ENCODE measurements around the gene NXPH1. TPM values are rescaled to one million over a fixed set of nuclear protein-coding genes. Genes with fewer than 3 reads are reported as not detected.

NXPH1 gene
- total RNA-seq, 1 experiment from 2014 or later = 1.2 TPM

GRCh38 chr7:8702807-8703206 lies 269.4 kb downstream of the NXPH1 start:
- H3K9me3 ChIP-seq = no peaks in the 10 kb centered on the region
- POLR2A ChIA-PET = no interaction called here
- Mint-ChIP-seq H3K4me1 (ENCODE audit: low read depth, unreplicated experiment) (peaks cover 7% of the 10 kb centered on the region), H3K36me3 (ENCODE audit: insufficient read depth, unreplicated experiment) (no peaks in the 10 kb centered on the region), H3K27ac (ENCODE audit: unreplicated experiment) (no peak overlapping the region), H3K27me3 (ENCODE audit: insufficient read depth, unreplicated experiment) (no peaks in the 10 kb centered on the region), H3K9me3 (ENCODE audit: unreplicated experiment) (no peaks in the 10 kb centered on the region), H3K4me3 (ENCODE audit: unreplicated experiment) (no peak overlapping the region)
- H3K36me3 ChIP-seq (ENCODE audit: control insufficient read depth, insufficient read depth, low read length) = no peaks in the 10 kb centered on the region
- no TSS peak for BruUV-seq (replicated peaks)
- CTCF ChIA-PET = no interaction called here
- TF ChIP-seq CTCF (IDR thresholded peaks at IDR 0.05; ENCODE audit: insufficient read depth in 1 of 2, low read depth in 1 of 2, low read length in 1 of 2, severe bottlenecking in 1 of 2, unreplicated experiment in 1 of 2) = no peak
- no peak for DNase-seq
- no peaks in the 10 kb centered on the region for H3K27me3 ChIP-seq (replicated peaks; ENCODE audit: control insufficient read depth, insufficient read depth, low read length)
- intact Hi-C loops (cut with micrococcal nuclease; ENCODE audit: unreplicated experiment) = no loop called here
- no peak overlapping the region for H3K4me3 ChIP-seq (ENCODE audit: low read depth, low read length)
- H3K4me1 ChIP-seq = no peaks in the 10 kb centered on the region

DNA sequence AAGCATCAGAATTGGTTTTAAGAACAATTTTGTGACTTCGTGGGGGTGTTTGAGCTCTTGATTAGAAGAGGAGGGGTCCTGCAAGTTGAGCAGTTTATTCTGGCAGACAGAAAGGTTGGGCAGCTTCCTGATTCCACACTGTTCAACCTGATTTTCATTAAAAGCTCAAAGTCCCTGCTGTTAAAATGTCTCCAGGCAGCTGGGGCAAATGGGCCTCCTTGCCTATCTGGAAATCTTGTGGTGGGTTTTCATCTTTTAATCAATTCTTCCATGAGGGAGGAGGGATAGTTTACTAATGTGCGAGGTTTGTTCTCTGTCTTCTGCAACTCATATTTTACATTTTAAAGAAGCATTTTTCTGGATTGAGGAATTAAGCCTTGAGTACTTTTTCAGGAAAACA lies 276.7 kb downstream of the NXPH1 start:
- no TSS peak for BruUV-seq (replicated peaks)
- ChIA-PET CTCF (no interaction called here), POLR2A (no interaction called here)
- Mint-ChIP-seq H3K9me3 (ENCODE audit: unreplicated experiment) (no peaks in the 10 kb centered on the region), H3K27me3 (ENCODE audit: insufficient read depth, unreplicated experiment) (no peaks in the 10 kb centered on the region), H3K4me3 (ENCODE audit: unreplicated experiment) (no peak overlapping the region), H3K36me3 (ENCODE audit: insufficient read depth, unreplicated experiment) (no peaks in the 10 kb centered on the region), H3K27ac (ENCODE audit: unreplicated experiment) (no peak overlapping the region), H3K4me1 (ENCODE audit: low read depth, unreplicated experiment) (no peaks in the 10 kb centered on the region)
- intact Hi-C loops (cut with micrococcal nuclease; ENCODE audit: unreplicated experiment) = no loop called here
- no peaks in the 10 kb centered on the region for H3K27me3 ChIP-seq (replicated peaks; ENCODE audit: control insufficient read depth, insufficient read depth, low read length)
- no peak overlapping the region for H3K4me3 ChIP-seq (ENCODE audit: low read depth, low read length)
- no peak for TF ChIP-seq CTCF (IDR thresholded peaks at IDR 0.05; ENCODE audit: insufficient read depth in 1 of 2, low read depth in 1 of 2, low read length in 1 of 2, severe bottlenecking in 1 of 2, unreplicated experiment in 1 of 2)
- no peak for DNase-seq
- H3K36me3 ChIP-seq (ENCODE audit: control insufficient read depth, insufficient read depth, low read length) = no peaks in the 10 kb centered on the region
- H3K9me3 ChIP-seq = no peaks in the 10 kb centered on the region
- no peaks in the 10 kb centered on the region; the same call in 1 of the 2 replicates for H3K4me1 ChIP-seq

GRCh38 chr7:8714791-8715190 lies 281.4 kb downstream of the NXPH1 start:
- ChIA-PET CTCF (no interaction called here), POLR2A (no interaction called here)
- Histone ChIP-seq H3K36me3 (ENCODE audit: control insufficient read depth, insufficient read depth, low read length) (no peaks in the 10 kb centered on the region), H3K4me3 (ENCODE audit: low read depth, low read length) (no peak overlapping the region), H3K9me3 (no peaks in the 10 kb centered on the region), H3K4me1 (no peaks in the 10 kb centered on the region; the same call in 1 of the 2 replicates), H3K27me3 (replicated peaks; ENCODE audit: control insufficient read depth, insufficient read depth, low read length) (no peaks in the 10 kb centered on the region)
- no peak for TF ChIP-seq CTCF (IDR thresholded peaks at IDR 0.05; ENCODE audit: insufficient read depth in 1 of 2, low read depth in 1 of 2, low read length in 1 of 2, severe bottlenecking in 1 of 2, unreplicated experiment in 1 of 2)
- H3K36me3 Mint-ChIP-seq (ENCODE audit: insufficient read depth, unreplicated experiment) = no peaks in the 10 kb centered on the region
- H3K4me1 Mint-ChIP-seq (ENCODE audit: low read depth, unreplicated experiment) = no peaks in the 10 kb centered on the region
- H3K27me3 Mint-ChIP-seq (ENCODE audit: insufficient read depth, unreplicated experiment) = no peaks in the 10 kb centered on the region
- DNase-seq = no peak
- no peak overlapping the region for H3K4me3 Mint-ChIP-seq (ENCODE audit: unreplicated experiment)
- no TSS peak for BruUV-seq (replicated peaks)
- intact Hi-C loops (cut with micrococcal nuclease; ENCODE audit: unreplicated experiment) = no loop called here
- H3K9me3 Mint-ChIP-seq (ENCODE audit: unreplicated experiment) = no peaks in the 10 kb centered on the region
- H3K27ac Mint-ChIP-seq (ENCODE audit: unreplicated experiment) = no peak overlapping the region

All from Caco-2 (cell line).